ENCODE measurements around the gene ESRRB. TPM values are rescaled to one million over a fixed set of nuclear protein-coding genes. Genes with fewer than 3 reads are reported as not detected.
A peak's percentile ranks its signal among the peaks of the same experiment; 100 is the strongest.

ESRRB gene
- total RNA-seq, 2 donors from 2014 or later: 1.1 to 1.2 TPM

DNA sequence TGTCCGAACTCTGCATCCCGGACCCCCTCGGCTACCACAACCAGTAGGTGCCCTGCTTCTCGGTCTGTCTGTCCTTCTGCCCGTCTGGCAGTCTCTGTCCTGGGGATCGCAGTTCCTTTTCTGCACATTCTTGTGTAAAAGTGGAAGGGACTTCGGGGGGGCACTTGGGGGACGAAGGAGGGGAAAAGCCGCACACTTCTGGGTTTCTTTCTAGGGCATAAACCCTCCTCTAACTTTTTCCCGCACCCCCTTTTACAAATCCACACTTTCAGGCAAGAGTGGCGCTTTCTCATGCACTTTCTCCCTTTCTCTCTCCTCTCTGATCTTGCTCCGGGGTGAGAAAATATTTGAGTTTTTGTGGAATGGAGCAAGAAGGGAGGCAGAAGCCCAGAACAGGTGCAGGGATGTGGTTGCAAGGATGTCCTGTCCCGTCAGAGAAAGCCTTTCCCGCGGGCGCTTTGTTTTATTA lies 506 bp downstream of the ESRRB start:
- H3K4me1 Mint-ChIP-seq: peaks cover 11% of the 10 kb centered on the region
- Histone ChIP-seq H3K4me1 (ENCODE audit: control insufficient read depth, insufficient read depth, low read length) (peaks cover 4% of the 10 kb centered on the region), H3K9me3 (ENCODE audit: control insufficient read depth, low read length) (no peaks in the 10 kb centered on the region), H3K27me3 (ENCODE audit: control insufficient read depth, insufficient read depth, low read length, poor library complexity, severe bottlenecking) (peaks cover 88% of the 10 kb centered on the region), H3K36me3 (ENCODE audit: control insufficient read depth, insufficient read depth, low read length) (no peaks in the 10 kb centered on the region), H3K4me3 (ENCODE audit: low read length) (peak overlapping the region; percentile 83), H3K9ac (ENCODE audit: extremely low read depth, low read length, poor library complexity, severe bottlenecking) (no peak overlapping the region), H3K27ac (ENCODE audit: low read depth, low read length) (no peak overlapping the region)
- 0 to 1% methylated on average over 4 to 12 of the region's 16 CpGs for WGBS, 2 experiments (ENCODE audit: insufficient coverage in 1 of 2, insufficient read length in 1 of 2)
- peak overlapping the region; percentile 62 for H3K4me3 Mint-ChIP-seq
- H3K9me3 Mint-ChIP-seq: no peaks in the 10 kb centered on the region
- no peak for DNase-seq
- no peaks in the 10 kb centered on the region for H3K36me3 Mint-ChIP-seq (ENCODE audit: low read depth)
- TF ChIP-seq CTCF (conservative IDR thresholded peaks at IDR 0.05): no peak
- H3K27ac Mint-ChIP-seq: no peak overlapping the region
- peaks cover 95% of the 10 kb centered on the region for H3K27me3 Mint-ChIP-seq (ENCODE audit: insufficient read depth)

DNA sequence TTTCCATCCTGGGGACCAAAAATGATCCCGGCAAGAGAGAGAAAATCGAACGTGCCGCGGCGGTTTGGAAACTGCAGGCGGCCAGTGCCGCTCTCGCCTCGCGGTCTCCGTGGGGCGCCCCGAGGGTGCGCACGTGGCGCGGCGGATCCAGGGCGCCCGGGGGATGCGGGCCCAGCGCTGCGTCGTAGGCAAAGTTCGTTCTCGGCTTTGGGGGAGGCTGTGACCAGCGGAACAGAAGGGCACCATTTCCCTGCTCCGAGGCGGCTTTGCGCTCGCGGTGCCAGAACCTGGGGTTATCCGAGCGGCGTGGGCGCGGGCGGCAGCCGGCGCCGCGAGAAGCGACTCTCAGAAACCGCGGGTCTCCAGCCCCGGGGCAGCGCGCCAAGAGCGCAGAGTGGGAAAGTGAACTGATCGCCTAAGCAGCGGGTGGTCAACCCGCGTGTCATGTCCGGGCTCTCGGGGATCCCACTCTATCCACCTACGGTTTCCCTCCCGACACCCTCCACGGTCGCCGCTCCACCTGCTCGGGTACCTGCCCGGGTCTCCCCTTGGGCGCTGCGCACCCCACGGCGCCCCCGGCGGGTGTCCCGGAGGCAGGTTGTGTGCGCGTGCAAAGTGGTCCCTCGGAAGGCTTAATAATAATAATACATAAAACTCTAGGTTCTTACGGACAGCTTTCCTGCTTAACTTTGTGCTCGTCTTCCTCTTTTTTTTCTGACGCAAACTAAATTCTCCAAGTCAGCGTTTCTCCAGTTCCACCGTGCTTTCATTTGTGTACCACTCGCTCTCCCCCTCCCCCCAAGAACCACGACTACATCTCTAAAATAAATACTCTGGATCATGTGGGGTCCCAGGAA lies 1.2 kb downstream of the ESRRB start:
- Histone ChIP-seq H3K36me3 (ENCODE audit: control insufficient read depth, insufficient read depth, low read length) (no peaks in the 10 kb centered on the region), H3K9ac (ENCODE audit: extremely low read depth, low read length, poor library complexity, severe bottlenecking) (no peak overlapping the region), H3K4me1 (ENCODE audit: control insufficient read depth, insufficient read depth, low read length) (peaks cover 4% of the 10 kb centered on the region), H3K27me3 (ENCODE audit: control insufficient read depth, insufficient read depth, low read length, poor library complexity, severe bottlenecking) (peaks cover 95% of the 10 kb centered on the region), H3K27ac (ENCODE audit: low read depth, low read length) (no peak overlapping the region), H3K9me3 (ENCODE audit: control insufficient read depth, low read length) (no peaks in the 10 kb centered on the region), H3K4me3 (ENCODE audit: low read length) (peak overlapping the region; percentile 83)
- peak overlapping the region; percentile 62 for H3K4me3 Mint-ChIP-seq
- peaks cover 95% of the 10 kb centered on the region for H3K27me3 Mint-ChIP-seq (ENCODE audit: insufficient read depth)
- DNase-seq: no peak
- H3K36me3 Mint-ChIP-seq (ENCODE audit: low read depth): no peaks in the 10 kb centered on the region
- H3K27ac Mint-ChIP-seq: no peak overlapping the region
- H3K4me1 Mint-ChIP-seq: peaks cover 11% of the 10 kb centered on the region
- H3K9me3 Mint-ChIP-seq: no peaks in the 10 kb centered on the region
- TF ChIP-seq CTCF (conservative IDR thresholded peaks at IDR 0.05): no peak
- 1% methylated on average over 24 to 80 of the region's 80 CpGs for WGBS, 2 experiments (ENCODE audit: insufficient coverage in 1 of 2, insufficient read length in 1 of 2)

GRCh38 chr14:76377735-76378074 lies 1.8 kb downstream of the ESRRB start:
- no peak overlapping the region for H3K27ac Mint-ChIP-seq
- no peaks in the 10 kb centered on the region for H3K9me3 Mint-ChIP-seq
- peaks cover 4% of the 10 kb centered on the region for H3K4me1 ChIP-seq (ENCODE audit: control insufficient read depth, insufficient read depth, low read length)
- peaks cover 11% of the 10 kb centered on the region for H3K4me1 Mint-ChIP-seq
- no peaks in the 10 kb centered on the region for H3K36me3 Mint-ChIP-seq (ENCODE audit: low read depth)
- H3K27ac ChIP-seq (ENCODE audit: low read depth, low read length): no peak overlapping the region
- WGBS, 2 experiments (ENCODE audit: insufficient coverage in 1 of 2, insufficient read length in 1 of 2): 25 to 33% methylated on average over 2 to 5 of the region's 5 CpGs
- H3K4me3 ChIP-seq (ENCODE audit: low read length): peak overlapping the region; percentile 83
- peaks cover 94% of the 10 kb centered on the region for H3K27me3 Mint-ChIP-seq (ENCODE audit: insufficient read depth)
- peak overlapping the region; percentile 62 for H3K4me3 Mint-ChIP-seq
- DNase-seq: no peak
- no peak for TF ChIP-seq CTCF (conservative IDR thresholded peaks at IDR 0.05)
- H3K9ac ChIP-seq (ENCODE audit: extremely low read depth, low read length, poor library complexity, severe bottlenecking): no peak overlapping the region
- no peaks in the 10 kb centered on the region for H3K9me3 ChIP-seq (ENCODE audit: control insufficient read depth, low read length)
- peaks cover 100% of the 10 kb centered on the region for H3K27me3 ChIP-seq (ENCODE audit: control insufficient read depth, insufficient read depth, low read length, poor library complexity, severe bottlenecking)
- no peaks in the 10 kb centered on the region for H3K36me3 ChIP-seq (ENCODE audit: control insufficient read depth, insufficient read depth, low read length)
